PC-9 (cell line): ENCODE data around the gene CACNA2D4. TPM values are rescaled to one million over a fixed set of nuclear protein-coding genes. Genes with fewer than 3 reads are reported as not detected.

Experiments used
- BruUV-seq: library from RNA; stranded (reverse); fragments of 400-500 nt; replicated peaks from 2 replicates; lab custom pipeline; 2021; lab: Mats Ljungman, UMichigan
- CTCF ChIA-PET: fragments of 300-600 bp; sonication (Branson Sonifier 250); formaldehyde crosslinking; loops from one replicate; lab custom pipeline; 2022; ENCODE audit warnings: antibody characterized with exemption; lab: Charles Lee
- POLR2A ChIA-PET: fragments of 300-600 bp; sonication (Branson Sonifier 250); formaldehyde crosslinking; loops from one replicate; lab custom pipeline; 2022; ENCODE audit warnings: antibody characterized with exemption; ENCODE audit not compliant: unreplicated experiment; lab: Charles Lee
- DNase-seq, 2 experiments: peaks; one replicate each; pipeline versions ENCODE4 v3.0.0 to v3.0.0-alpha.2; 2015 to 2022; ENCODE audit warnings: mixed read lengths in 1 of 2
- H2AFZ ChIP-seq: fragments of 200-600 bp; sonication (generic); 2 replicates; pipeline ENCODE4 v1.8.1; 2017; ENCODE audit warnings: antibody characterized with exemption
- H3F3A ChIP-seq: fragments of 200-600 bp; sonication (generic); 2 replicates; pipeline ENCODE4 v1.8.1; 2017; ENCODE audit warnings: antibody characterized with exemption, mild to moderate bottlenecking, low read depth; ENCODE audit not compliant: insufficient read depth
- H3K27ac ChIP-seq: fragments of 200-600 bp; sonication (generic); 2 replicates; pipeline ENCODE4 v1.6.1; 2016; ENCODE audit warnings: mixed run types
- H3K27me3 ChIP-seq: fragments of 200-600 bp; sonication (generic); 2 replicates; pipeline ENCODE4 v1.6.1; 2016; ENCODE audit warnings: low read depth, mixed run types; ENCODE audit not compliant: insufficient read depth
- H3K36me3 ChIP-seq: fragments of 200-600 bp; sonication (generic); 2 replicates; pipeline ENCODE4 v1.6.1; 2016; ENCODE audit warnings: low read depth, mixed run types
- H3K4me1 ChIP-seq: fragments of 200-600 bp; sonication (generic); replicated peaks from 2 replicates; pipeline ENCODE4 v1.6.1; 2016; ENCODE audit warnings: mixed run types; ENCODE audit not compliant: insufficient read depth
- H3K4me2 ChIP-seq: fragments of 200-600 bp; sonication (generic); 2 replicates; pipeline ENCODE4 v1.6.1; 2017; ENCODE audit warnings: mixed run types
- H3K4me3 ChIP-seq: fragments of 200-600 bp; sonication (generic); 2 replicates; pipeline ENCODE4 v1.6.1; 2016; ENCODE audit warnings: mixed run types
- H3K79me2 ChIP-seq: fragments of 200-600 bp; sonication (generic); 2 replicates; pipeline ENCODE4 v1.6.1; 2017; ENCODE audit warnings: low read depth, mixed run types
- H3K9me2 ChIP-seq: fragments of 200-600 bp; sonication (generic); 2 replicates; pipeline ENCODE4 v1.8.1; 2017; ENCODE audit warnings: mild to moderate bottlenecking; ENCODE audit not compliant: insufficient read depth
- H3K9me3 ChIP-seq: fragments of 200-600 bp; sonication (generic); 2 replicates; pipeline ENCODE4 v1.8.1; 2016; ENCODE audit warnings: low read depth; ENCODE audit not compliant: insufficient read depth
- H4K20me1 ChIP-seq: fragments of 200-600 bp; sonication (generic); 2 replicates; pipeline ENCODE4 v1.8.1; 2017; ENCODE audit not compliant: insufficient read depth
- CTCF ChIP-seq: fragments of 200-600 bp; sonication (generic); conservative IDR thresholded peaks from 2 replicates; pipeline ENCODE4 v1.6.1; 2017; ENCODE audit warnings: mixed run types, antibody characterized with exemption, mild to moderate bottlenecking, moderate library complexity
- EZH2 ChIP-seq: fragments of 200-600 bp; sonication (generic); IDR thresholded peaks from 2 replicates; pipeline ENCODE4 v1.8.0; 2017; ENCODE audit warnings: antibody characterized with exemption, low read depth
- intact Hi-C: fragments of 100-400 bp; cut with micrococcal nuclease; formaldehyde crosslinking; loops from one replicate; pipeline ENCODE4 v1.10.0; 2022; ENCODE audit not compliant: unreplicated experiment
- total RNA-seq: library from RNA; stranded (reverse); gene quantifications from 2 replicates; pipeline ENCODE4 v1.2.3, GENCODE V29; 2021

The CACNA2D4 gene
- total RNA-seq, 1 experiment from 2014 or later: not detected

- H3K79me2 ChIP-seq: no peaks in the 10 kb centered on the region
- no peaks in the 10 kb centered on the region for H3K9me3 ChIP-seq
- H3K36me3 ChIP-seq: no peaks in the 10 kb centered on the region
- CTCF ChIA-PET: no interaction called here
- peaks cover 88% of the 10 kb centered on the region for H3K27me3 ChIP-seq
- H3K9me2 ChIP-seq: no peaks in the 10 kb centered on the region
- H3K4me2 ChIP-seq: no peak overlapping the region
- no peak overlapping the region for H3K4me3 ChIP-seq
- no peak overlapping the region for H3K27ac ChIP-seq
- no peaks in the 10 kb centered on the region for H3K4me1 ChIP-seq
- DNase-seq: no peak
- POLR2A ChIA-PET: no interaction called here
- no TSS peak for BruUV-seq
- TF ChIP-seq EZH2 (no peak), CTCF (no peak)
- H4K20me1 ChIP-seq: no peaks in the 10 kb centered on the region
- H2AFZ ChIP-seq: no peak overlapping the region
- intact Hi-C loops: no loop called here
- H3F3A ChIP-seq: no peaks in the 10 kb centered on the region
Observed at GRCh38 chr12:1885599-1886245, 32.7 kb downstream of the CACNA2D4 start.

DNA sequence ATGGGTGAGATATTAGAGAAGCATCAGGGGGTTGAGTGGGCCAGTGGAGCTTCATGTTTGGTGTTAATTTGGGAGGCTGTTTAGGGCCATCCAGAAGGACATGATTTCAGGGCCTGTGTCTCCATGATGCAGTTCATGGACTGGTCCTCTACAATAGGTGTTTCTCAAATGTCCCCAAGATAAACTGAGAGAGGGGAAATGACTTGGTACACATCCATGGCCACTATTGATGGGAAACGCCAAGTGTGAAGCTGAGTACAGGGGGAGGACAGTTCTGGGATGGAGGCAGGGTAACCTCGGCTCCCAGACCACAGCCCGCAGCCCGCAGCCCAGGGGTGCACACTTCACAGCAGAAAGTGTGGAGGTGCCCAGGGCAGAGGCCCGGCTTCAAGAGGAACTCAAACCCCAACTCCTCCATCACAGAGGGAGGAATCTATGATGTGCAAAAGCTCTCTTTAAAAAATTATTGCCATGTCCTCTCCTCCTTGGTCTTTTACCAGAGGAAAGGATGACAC, 33.3 kb downstream of the CACNA2D4 start:
- TF ChIP-seq CTCF: no peak
- POLR2A ChIA-PET: no interaction called here

DNA sequence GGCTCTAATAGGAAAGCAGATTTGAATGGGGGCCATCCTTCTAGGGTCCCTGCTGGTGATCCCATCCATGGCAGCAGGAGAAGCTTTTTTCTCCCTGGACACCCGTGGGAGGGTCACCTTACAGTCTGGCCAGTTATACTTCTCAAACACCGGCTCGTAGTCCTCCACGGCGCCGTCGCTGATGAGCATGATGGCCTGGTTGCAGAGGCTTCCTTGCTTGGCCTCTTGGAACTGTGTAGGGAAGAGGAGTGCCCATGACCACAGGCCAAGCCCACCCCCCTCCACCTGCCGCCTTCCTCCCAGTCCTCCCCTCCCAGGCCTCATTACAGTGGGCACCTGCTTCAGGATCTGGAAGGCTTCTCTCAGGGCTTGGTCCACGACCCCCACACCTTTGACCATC, 33.8 kb downstream of the CACNA2D4 start:
- intact Hi-C loops: no loop called here
- Histone ChIP-seq H3K27me3 (peaks cover 93% of the 10 kb centered on the region), H3K79me2 (no peaks in the 10 kb centered on the region), H3K4me2 (no peak overlapping the region), H3F3A (no peaks in the 10 kb centered on the region), H3K9me2 (no peaks in the 10 kb centered on the region), H3K4me3 (no peak overlapping the region), H3K27ac (no peak overlapping the region), H3K4me1 (no peaks in the 10 kb centered on the region), H4K20me1 (no peaks in the 10 kb centered on the region), H3K9me3 (no peaks in the 10 kb centered on the region), H3K36me3 (no peaks in the 10 kb centered on the region), H2AFZ (no peak overlapping the region)
- CTCF ChIA-PET: no interaction called here
- BruUV-seq: no TSS peak
- no peak for TF ChIP-seq EZH2
- no peak for TF ChIP-seq CTCF
- DNase-seq: no peak
- POLR2A ChIA-PET: no interaction called here

More for the DNA sequence above, 33.3 kb downstream of the CACNA2D4 start:
- DNase-seq: no peak
- Histone ChIP-seq H3K36me3 (no peaks in the 10 kb centered on the region), H4K20me1 (no peaks in the 10 kb centered on the region), H3K27me3 (peaks cover 93% of the 10 kb centered on the region), H2AFZ (no peak overlapping the region), H3K79me2 (no peaks in the 10 kb centered on the region), H3K9me3 (no peaks in the 10 kb centered on the region), H3K4me2 (no peak overlapping the region), H3K27ac (no peak overlapping the region), H3K4me1 (no peaks in the 10 kb centered on the region), H3K9me2 (no peaks in the 10 kb centered on the region), H3K4me3 (no peak overlapping the region), H3F3A (no peaks in the 10 kb centered on the region)
- no TSS peak for BruUV-seq
- CTCF ChIA-PET: no interaction called here
- intact Hi-C loops: no loop called here
